SU-DHL-6 (cell line): Measurements from ENCODE around the gene INSM2.

Source experiments
- H2AFZ ChIP-seq: fragments of 200-600 bp; sonication (generic); 2 replicates; pipeline ENCODE4 v1.6.1; 2014; ENCODE audit warnings: low read depth, mild to moderate bottlenecking, moderate library complexity, mixed read lengths, antibody characterized with exemption, low read length; ENCODE audit not compliant: severe bottlenecking
- H3F3A ChIP-seq: fragments of 200-600 bp; shearing (Covaris generic); 2 replicates; pipeline ENCODE4 v1.6.0; 2016; ENCODE audit warnings: antibody characterized with exemption, mild to moderate bottlenecking; ENCODE audit not compliant: insufficient read depth
- H3K27ac ChIP-seq: fragments of 200-600 bp; sonication (generic); 2 replicates; pipeline ENCODE4 v1.5.1; 2016; ENCODE audit warnings: low read depth, mild to moderate bottlenecking, low read length, moderate library complexity, mixed read lengths
- H3K27me3 ChIP-seq: fragments of 200-600 bp; sonication (generic), shearing (Covaris generic); 2 replicates; pipeline ENCODE4 v1.6.0; 2014; ENCODE audit warnings: mild to moderate bottlenecking, low read length
- H3K36me3 ChIP-seq: fragments of 200-600 bp; sonication (generic); 2 replicates; pipeline ENCODE4 v1.6.1; 2014; ENCODE audit warnings: mild to moderate bottlenecking, low read length, mixed read lengths
- H3K4me2 ChIP-seq: fragments of 300-600, 200-600 bp; shearing (Covaris generic), sonication (generic); 2 replicates; pipeline ENCODE4 v1.6.0; 2014; ENCODE audit warnings: low read length, low read depth, mild to moderate bottlenecking; ENCODE audit not compliant: poor library complexity, severe bottlenecking
- H3K4me3 ChIP-seq: fragments of 200-600 bp; sonication (generic); 2 replicates; pipeline ENCODE4 v1.5.1; 2014; ENCODE audit warnings: antibody characterized with exemption, low read length, mild to moderate bottlenecking, mixed read lengths; ENCODE audit not compliant: insufficient read depth, poor library complexity, severe bottlenecking
- H3K79me2 ChIP-seq: fragments of 200-600 bp; sonication (generic); 2 replicates; pipeline ENCODE4 v1.6.1; 2014; ENCODE audit warnings: mild to moderate bottlenecking, low read length, moderate library complexity; ENCODE audit not compliant: insufficient read depth
- H3K9ac ChIP-seq: fragments of 200-600 bp; sonication (generic); 2 replicates; pipeline ENCODE4 v1.7.0; 2014; ENCODE audit warnings: mild to moderate bottlenecking, low read length
- H3K9me2 ChIP-seq: fragments of 200-600 bp; sonication (generic); replicated peaks from 2 replicates; pipeline ENCODE4 v1.6.1; 2014; ENCODE audit warnings: low read length; ENCODE audit not compliant: insufficient read depth
- H3K9me3 ChIP-seq: fragments of 200-600 bp; sonication (generic); 2 replicates; pipeline ENCODE4 v1.6.1; 2014; ENCODE audit warnings: low read length, mixed read lengths; ENCODE audit not compliant: insufficient read depth
- H4K20me1 ChIP-seq: fragments of 200-600 bp; sonication (generic); 2 replicates; pipeline ENCODE4 v1.6.1; 2014; ENCODE audit warnings: low read depth, mild to moderate bottlenecking, antibody characterized with exemption, low read length, moderate library complexity, mixed read lengths
- CTCF ChIP-seq: fragments of 200-600 bp; sonication (generic); IDR thresholded peaks from one replicate; pipeline ENCODE4 v1.5.1; 2017; ENCODE audit warnings: antibody characterized with exemption, mild to moderate bottlenecking, low read length, moderate library complexity; ENCODE audit not compliant: insufficient read depth, poor library complexity, severe bottlenecking
- EZH2phosphoT487 ChIP-seq: fragments of 200-600 bp; sonication (generic), shearing (Covaris generic); conservative IDR thresholded peaks from 2 replicates; pipeline ENCODE4 v1.6.1; 2018; ENCODE audit warnings: mild to moderate bottlenecking, antibody characterized with exemption, low read length, moderate library complexity, mixed read lengths

INSM2 gene

GRCh38 chr14:35565871-35566464 is 32.0 kb downstream of the INSM2 start:
- Histone ChIP-seq H3K79me2 (no peaks in the 10 kb centered on the region), H3K36me3 (no peaks in the 10 kb centered on the region), H3K4me2 (no peak overlapping the region), H3K4me3 (no peak overlapping the region), H3K9me2 (no peaks in the 10 kb centered on the region), H2AFZ (no peak overlapping the region), H3K27ac (no peak overlapping the region), H3K9me3 (no peaks in the 10 kb centered on the region), H4K20me1 (no peaks in the 10 kb centered on the region), H3K27me3 (no peaks in the 10 kb centered on the region), H3F3A (no peaks in the 10 kb centered on the region), H3K9ac (no peak overlapping the region)
- TF ChIP-seq EZH2phosphoT487 (no peak), CTCF (no peak)

- Histone ChIP-seq H3K27me3 (no peaks in the 10 kb centered on the region), H3K9me3 (no peaks in the 10 kb centered on the region), H3K36me3 (no peaks in the 10 kb centered on the region), H3K27ac (no peak overlapping the region), H4K20me1 (no peaks in the 10 kb centered on the region), H3K79me2 (no peaks in the 10 kb centered on the region), H3K9ac (no peak overlapping the region), H3K4me3 (no peak overlapping the region), H2AFZ (no peak overlapping the region), H3K9me2 (no peaks in the 10 kb centered on the region), H3K4me2 (no peak overlapping the region), H3F3A (no peaks in the 10 kb centered on the region)
- no peak for TF ChIP-seq EZH2phosphoT487
- TF ChIP-seq CTCF: no peak
Observed at GRCh38 chr14:35571598-35571997, 37.6 kb downstream of the INSM2 start.

- Histone ChIP-seq H3K36me3 (no peaks in the 10 kb centered on the region), H3K27me3 (no peaks in the 10 kb centered on the region), H3K9me3 (no peaks in the 10 kb centered on the region), H3K4me2 (no peak overlapping the region), H3K9me2 (no peaks in the 10 kb centered on the region), H3K9ac (no peak overlapping the region), H3K4me3 (no peak overlapping the region), H2AFZ (no peak overlapping the region), H3K79me2 (no peaks in the 10 kb centered on the region), H3F3A (no peaks in the 10 kb centered on the region), H4K20me1 (no peaks in the 10 kb centered on the region), H3K27ac (no peak overlapping the region)
- no peak for TF ChIP-seq CTCF
- no peak for TF ChIP-seq EZH2phosphoT487
Observed at GRCh38 chr14:35573911-35574310, 39.9 kb downstream of the INSM2 start.

- Histone ChIP-seq H3K9me3 (no peaks in the 10 kb centered on the region), H3K27ac (no peak overlapping the region), H2AFZ (no peak overlapping the region), H3K27me3 (no peaks in the 10 kb centered on the region), H3K4me2 (no peak overlapping the region), H3K9ac (no peak overlapping the region), H3K9me2 (no peaks in the 10 kb centered on the region), H3K4me3 (no peak overlapping the region), H3K36me3 (no peaks in the 10 kb centered on the region), H3F3A (no peaks in the 10 kb centered on the region), H4K20me1 (no peaks in the 10 kb centered on the region), H3K79me2 (no peaks in the 10 kb centered on the region)
- TF ChIP-seq EZH2phosphoT487 (no peak), CTCF (no peak)
Observed at GRCh38 chr14:35576260-35576659, 42.3 kb downstream of the INSM2 start.
